Activated CD4-positive, alpha-beta T cell treated with anti-CD3 and anti-CD28 coated beads for 36 hours (primary cell): ENCODE measurements around the gene NUMBL. TPM values are rescaled to one million over a fixed set of nuclear protein-coding genes. Genes with fewer than 3 reads are reported as not detected.

Source experiments
- ATAC-seq: fragments of 200-7000 bp; cut with Tn5 transposase; one replicate; pipeline ENCODE4 v1.10.0; 2021; ENCODE audit warnings: mild to moderate bottlenecking, moderate library complexity
- CTCF ChIA-PET: fragments of 350-600 bp; sonication (Branson Sonifier 250); formaldehyde crosslinking; loops from one replicate; lab custom pipeline; 2021; ENCODE audit warnings: antibody characterized with exemption; lab: Charles Lee
- POLR2A ChIA-PET: fragments of 350-600 bp; sonication (Branson Sonifier 250); formaldehyde crosslinking; loops from one replicate; lab custom pipeline; 2021; ENCODE audit warnings: antibody characterized with exemption, inconsistent platforms; lab: Charles Lee
- DNase-seq: peaks from one replicate; pipeline ENCODE4 v3.0.0-alpha.2; 2020
- H3K27ac Mint-ChIP-seq: one replicate; pipeline ENCODE4 v1.8.0; 2021; ENCODE audit warnings: mixed read lengths
- H3K27me3 Mint-ChIP-seq: one replicate; pipeline ENCODE4 v1.8.0; 2021; ENCODE audit warnings: mixed read lengths
- H3K36me3 Mint-ChIP-seq: one replicate; pipeline ENCODE4 v1.8.0; 2021; ENCODE audit warnings: low read depth, mixed read lengths
- H3K4me1 Mint-ChIP-seq: one replicate; pipeline ENCODE4 v1.8.0; 2021; ENCODE audit warnings: mixed read lengths
- H3K4me3 Mint-ChIP-seq: one replicate; pipeline ENCODE4 v1.8.0; 2021; ENCODE audit warnings: mild to moderate bottlenecking, moderate library complexity, mixed read lengths
- H3K9me3 Mint-ChIP-seq: one replicate; pipeline ENCODE4 v1.8.0; 2021; ENCODE audit warnings: low read depth, mixed read lengths
- intact Hi-C, 2 experiments: fragments of 100-400 bp; cut with DNase I in 1 of 2; cut with micrococcal nuclease in 1 of 2; formaldehyde crosslinking; loops; one replicate each; pipeline versions ENCODE4 v1.14.2 to v1.15.1; 2022 to 2024; cut with DNase I, micrococcal nuclease
- total RNA-seq, 2 experiments: library from RNA; stranded (reverse); gene quantifications; one replicate each; pipeline ENCODE4 v1.2.3, GENCODE V29; 2021

NUMBL gene
- total RNA-seq, 2 experiments from 2014 or later, result 11.6 to 18.0 TPM

GRCh38 chr19:40673397-40673796, 17.1 kb downstream of the NUMBL start:
- Mint-ChIP-seq H3K4me1 (no peaks in the 10 kb centered on the region), H3K27me3 (no peaks in the 10 kb centered on the region), H3K4me3 (no peak overlapping the region), H3K9me3 (peaks cover 4% of the 10 kb centered on the region), H3K36me3 (peaks cover 35% of the 10 kb centered on the region), H3K27ac (no peak overlapping the region)
- no peak for ATAC-seq
- intact Hi-C loops, result no loop called here
- ChIA-PET CTCF (no interaction called here), POLR2A (no interaction called here)
- no peak for DNase-seq

DNA sequence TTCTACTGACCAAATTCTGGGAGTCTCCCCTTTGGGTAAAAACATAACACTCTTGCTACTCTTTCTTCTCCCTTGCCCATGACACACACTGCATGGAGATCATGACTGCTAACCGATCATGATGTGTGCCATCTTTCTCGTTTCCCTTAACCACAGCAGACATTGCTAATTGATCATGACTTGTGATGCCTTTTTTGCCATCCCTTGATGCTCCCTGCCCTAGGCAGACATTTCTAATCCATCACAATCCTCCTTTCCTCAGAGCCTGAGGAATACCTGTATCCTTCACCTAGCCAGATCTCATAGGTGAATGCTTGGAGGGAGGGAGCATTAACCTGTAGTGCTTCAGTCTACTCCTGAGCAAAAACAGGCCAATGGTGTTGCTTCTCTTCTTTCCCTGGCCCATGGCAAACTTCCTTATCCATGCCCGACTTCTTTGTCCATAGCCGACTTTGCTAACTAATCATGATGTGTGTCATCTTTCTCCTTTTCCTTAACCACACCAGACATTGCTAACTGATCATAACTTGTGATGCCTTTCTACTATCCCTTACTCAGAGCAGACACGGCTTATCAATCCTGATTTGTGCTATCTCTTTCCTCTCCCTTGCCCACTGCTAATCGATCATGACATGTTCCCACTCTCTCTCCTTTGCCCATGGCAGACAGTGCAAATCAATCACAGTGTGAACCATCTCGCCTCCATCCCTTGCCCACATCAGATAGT, 17.7 kb downstream of the NUMBL start:
- ChIA-PET POLR2A (no interaction called here), CTCF (no interaction called here)
- H3K36me3 Mint-ChIP-seq, result peaks cover 33% of the 10 kb centered on the region
- H3K27ac Mint-ChIP-seq, result no peak overlapping the region
- H3K4me3 Mint-ChIP-seq, result no peak overlapping the region
- peaks cover 4% of the 10 kb centered on the region for H3K9me3 Mint-ChIP-seq
- H3K27me3 Mint-ChIP-seq, result no peaks in the 10 kb centered on the region
- DNase-seq, result no peak
- ATAC-seq, result no peak
- intact Hi-C loops, result no loop called here
- no peaks in the 10 kb centered on the region for H3K4me1 Mint-ChIP-seq

GRCh38 chr19:40672038-40672437, 18.4 kb downstream of the NUMBL start:
- POLR2A ChIA-PET, result no interaction called here

GRCh38 chr19:40671404-40671803, 19.0 kb downstream of the NUMBL start:
- H3K4me3 Mint-ChIP-seq, result no peak overlapping the region
- DNase-seq (no peak), ATAC-seq (no peak)
- peaks cover 4% of the 10 kb centered on the region for H3K9me3 Mint-ChIP-seq
- CTCF ChIA-PET, result no interaction called here
- intact Hi-C loops, result no loop called here
- peaks cover 32% of the 10 kb centered on the region for H3K36me3 Mint-ChIP-seq
- no peak overlapping the region for H3K27ac Mint-ChIP-seq
- peaks cover 6% of the 10 kb centered on the region for H3K4me1 Mint-ChIP-seq
- H3K27me3 Mint-ChIP-seq, result no peaks in the 10 kb centered on the region
- POLR2A ChIA-PET, result no interaction called here

More at GRCh38 chr19:40672038-40672437, 18.4 kb downstream of the NUMBL start:
- CTCF ChIA-PET, result no interaction called here
- Mint-ChIP-seq H3K4me3 (no peak overlapping the region), H3K27me3 (no peaks in the 10 kb centered on the region), H3K36me3 (peaks cover 29% of the 10 kb centered on the region), H3K9me3 (peaks cover 4% of the 10 kb centered on the region), H3K4me1 (no peaks in the 10 kb centered on the region), H3K27ac (no peak overlapping the region)
- ATAC-seq, result no peak
- no peak for DNase-seq
- intact Hi-C loops, result no loop called here

DNA sequence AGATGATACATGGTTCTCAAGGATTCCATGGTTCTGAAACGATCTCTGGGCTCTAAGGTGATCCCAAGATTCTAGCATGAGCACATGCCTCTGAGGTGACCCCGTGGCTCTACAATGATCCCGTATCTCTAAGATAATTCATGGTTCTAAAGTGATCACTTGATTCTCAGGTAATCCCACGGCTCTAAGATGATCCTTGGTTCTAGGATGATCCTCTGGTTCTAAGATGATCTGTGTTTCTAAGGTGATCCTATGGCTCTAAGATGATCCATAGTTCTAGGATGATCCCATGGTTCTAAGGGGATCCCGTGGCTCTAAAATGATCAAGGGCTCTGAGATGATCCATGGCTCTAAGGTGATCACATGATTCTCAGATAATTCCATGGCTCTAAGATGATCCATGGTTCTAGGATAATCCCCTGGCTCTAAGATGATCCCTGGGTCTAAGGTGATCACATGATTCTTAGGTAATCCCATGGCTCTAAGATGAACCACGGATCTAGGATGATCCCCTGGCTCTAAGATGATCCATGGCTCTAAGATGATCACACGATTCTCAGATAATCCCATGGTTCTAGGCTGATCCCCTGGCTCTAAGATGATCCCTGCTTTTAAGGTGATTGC, 21.3 kb downstream of the NUMBL start:
- H3K4me1 Mint-ChIP-seq, result peaks cover 10% of the 10 kb centered on the region
- no peaks in the 10 kb centered on the region for H3K27me3 Mint-ChIP-seq
- ChIA-PET CTCF (no interaction called here), POLR2A (no interaction called here)
- H3K36me3 Mint-ChIP-seq, result peaks cover 32% of the 10 kb centered on the region
- no peak overlapping the region for H3K4me3 Mint-ChIP-seq
- intact Hi-C loops, result loop anchor here in 1 of 2 experiments (10.0 kb wide), 1 partner anchor 476 kb away; no protein-coding TSS in a partner anchor
- DNase-seq (no peak), ATAC-seq (no peak)
- H3K9me3 Mint-ChIP-seq, result peaks cover 4% of the 10 kb centered on the region
- H3K27ac Mint-ChIP-seq, result no peak overlapping the region

GRCh38 chr19:40667602-40668001, 22.8 kb downstream of the NUMBL start:
- peaks cover 4% of the 10 kb centered on the region for H3K9me3 Mint-ChIP-seq
- intact Hi-C loops, result loop anchor here in 1 of 2 experiments (10.0 kb wide), 1 partner anchor 477 kb away; no protein-coding TSS in a partner anchor
- POLR2A ChIA-PET, result no interaction called here
- no peak overlapping the region for H3K4me3 Mint-ChIP-seq
- peaks cover 19% of the 10 kb centered on the region for H3K4me1 Mint-ChIP-seq
- no peaks in the 10 kb centered on the region for H3K27me3 Mint-ChIP-seq
- no peak for DNase-seq
- CTCF ChIA-PET, result interaction anchor here (0.7 kb wide), 1 partner anchor 119 kb away, joined by 6 read pairs; no protein-coding TSS in a partner anchor
- no peak for ATAC-seq
- H3K27ac Mint-ChIP-seq, result no peak overlapping the region
- H3K36me3 Mint-ChIP-seq, result peaks cover 32% of the 10 kb centered on the region

- CTCF ChIA-PET, result interaction anchor here (0.7 kb wide), 1 partner anchor 118 kb away, joined by 6 read pairs; no protein-coding TSS in a partner anchor
- H3K4me1 Mint-ChIP-seq, result peaks cover 19% of the 10 kb centered on the region
- no peaks in the 10 kb centered on the region for H3K27me3 Mint-ChIP-seq
- no peak overlapping the region for H3K27ac Mint-ChIP-seq
- POLR2A ChIA-PET, result no interaction called here
- intact Hi-C loops, result loop anchor here in 1 of 2 experiments (10.0 kb wide), 1 partner anchor 478 kb away; no protein-coding TSS in a partner anchor
- ATAC-seq, result no peak
- H3K9me3 Mint-ChIP-seq, result peaks cover 4% of the 10 kb centered on the region
- H3K36me3 Mint-ChIP-seq, result peaks cover 32% of the 10 kb centered on the region
- DNase-seq, result no peak
- no peak overlapping the region for H3K4me3 Mint-ChIP-seq
Observed at GRCh38 chr19:40666803-40667438, 23.5 kb downstream of the NUMBL start.

GRCh38 chr19:40663695-40664692, 26.5 kb downstream of the NUMBL start:
- peak; percentile 46 for DNase-seq
- peak overlapping the region; percentile 77 for H3K27ac Mint-ChIP-seq

GRCh38 chr19:40662925-40663694, 27.3 kb downstream of the NUMBL start:
- Mint-ChIP-seq H3K27ac (peak overlapping the region; percentile 77), H3K36me3 (peaks cover 4% of the 10 kb centered on the region), H3K9me3 (no peaks in the 10 kb centered on the region), H3K27me3 (no peaks in the 10 kb centered on the region), H3K4me3 (peak overlapping the region; percentile 66), H3K4me1 (peaks cover 19% of the 10 kb centered on the region)
- CTCF ChIA-PET, result interaction anchor here (0.6 to 6.4 kb wide), 19 partner anchors 28 to 566 kb away, joined by 3 to 50 read pairs (median 3); partner anchors contain the start of genes ACTMAP and EGLN2
- intact Hi-C loops, result loop anchor here (1.0 to 10.0 kb wide), 14 partner anchors 27 to 482 kb away; partner anchors contain the start of genes ACTMAP (in 2 of the 2), NUMBL (in 2 of the 2), COQ8B (in 1 of the 2) and ITPKC (in 1 of the 2)
- ATAC-seq (peak; percentile 81), DNase-seq (peak; percentile 96)
- POLR2A ChIA-PET, result interaction anchor here (0.6 to 1.0 kb wide), 2 partner anchors 85 to 87 kb away, joined by 3 to 4 read pairs; partner anchors contain the start of genes ACTMAP and SNRPA

More at GRCh38 chr19:40663695-40664692, 26.5 kb downstream of the NUMBL start:
- Mint-ChIP-seq H3K9me3 (peaks cover 2% of the 10 kb centered on the region), H3K4me3 (peak overlapping the region; percentile 66), H3K27me3 (no peaks in the 10 kb centered on the region), H3K36me3 (peaks cover 13% of the 10 kb centered on the region), H3K4me1 (peaks cover 19% of the 10 kb centered on the region)
- intact Hi-C loops, result loop anchor here (1.0 to 10.0 kb wide), 12 partner anchors 26 to 481 kb away; partner anchors contain the start of genes ACTMAP (in 2 of the 2), NUMBL (in 2 of the 2), COQ8B (in 1 of the 2) and ITPKC (in 1 of the 2)
- CTCF ChIA-PET, result interaction anchor here (0.5 to 6.4 kb wide), 22 partner anchors 29 to 831 kb away, joined by 3 to 50 read pairs (median 3); partner anchors contain the start of genes ACTMAP and EGLN2
- peak; percentile 20 for ATAC-seq
- POLR2A ChIA-PET, result interaction anchor here (0.7 to 1.0 kb wide), 2 partner anchors 79 to 86 kb away, joined by 4 read pairs; partner anchors contain the start of genes ACTMAP and SNRPA
